Neural crest cell (in vitro differentiated cells): ENCODE data around the gene DHX58. TPM values are rescaled to one million over a fixed set of nuclear protein-coding genes. Genes with fewer than 3 reads are reported as not detected.
A peak's percentile ranks its signal among the peaks of the same experiment; 100 is the strongest.

Experiments used
- DNase-seq: peaks from one replicate; pipeline ENCODE4 v3.0.0; 2021; ENCODE audit warnings: low read depth, mixed read lengths, low spot score
- H3K27ac Mint-ChIP-seq: one replicate; pipeline ENCODE4 v1.8.0; 2021; ENCODE audit warnings: mild to moderate bottlenecking, mixed read lengths; ENCODE audit not compliant: unreplicated experiment
- H3K27me3 Mint-ChIP-seq: 2 replicates; pipeline ENCODE4 v1.8.0; 2021; ENCODE audit warnings: low read depth, mild to moderate bottlenecking, mixed read lengths
- H3K36me3 Mint-ChIP-seq: 2 replicates; pipeline ENCODE4 v1.8.0; 2021; ENCODE audit warnings: low read depth, mild to moderate bottlenecking, mixed read lengths
- H3K4me1 Mint-ChIP-seq: 2 replicates; pipeline ENCODE4 v1.8.0; 2021; ENCODE audit warnings: mixed read lengths
- H3K4me3 Mint-ChIP-seq: one replicate; pipeline ENCODE4 v1.8.0; 2021; ENCODE audit warnings: mild to moderate bottlenecking, mixed read lengths
- H3K9me3 Mint-ChIP-seq: 2 replicates; pipeline ENCODE4 v1.8.0; 2021; ENCODE audit warnings: mixed read lengths
- total RNA-seq: library from RNA; stranded (reverse); gene quantifications from 2 replicates; pipeline ENCODE4 v1.2.1, GENCODE V29; 2021
- TF ChIP-seq, protein P1 (sequence below): fragments of 200-600 bp; sonication (generic); conservative IDR thresholded peaks from 2 replicates; pipeline ENCODE4 v1.5.0; 2021; ENCODE audit warnings: antibody characterized with exemption, mild to moderate bottlenecking

Gene DHX58
- total RNA-seq, 1 donor from 2014 or later: not detected

DNA sequence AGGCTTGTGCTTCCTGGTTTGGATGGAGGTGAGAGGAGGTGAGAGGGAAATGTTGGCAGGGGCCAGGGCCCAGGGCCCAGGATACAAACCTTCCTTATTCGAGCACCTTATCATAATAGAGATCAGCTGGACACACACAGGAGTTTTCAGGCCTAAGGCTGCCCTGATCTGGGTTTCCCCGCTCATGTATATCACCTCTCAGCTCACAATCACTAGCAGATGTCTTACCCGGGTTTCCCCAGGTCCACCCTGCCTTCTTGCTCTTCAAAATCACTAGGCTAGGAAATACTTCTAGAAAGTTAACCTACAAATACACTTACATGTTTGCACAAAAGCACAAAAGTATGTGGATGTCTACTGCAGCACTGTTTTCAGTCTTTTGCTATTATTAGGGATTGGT is 14.3 kb upstream of the DHX58 start:
- H3K9me3 Mint-ChIP-seq: no peaks in the 10 kb centered on the region
- H3K4me1 Mint-ChIP-seq: peaks cover 14% of the 10 kb centered on the region
- H3K36me3 Mint-ChIP-seq: peaks cover 13% of the 10 kb centered on the region
- H3K27ac Mint-ChIP-seq: no peak overlapping the region
- no peak for DNase-seq
- TF ChIP-seq, protein P1, sequence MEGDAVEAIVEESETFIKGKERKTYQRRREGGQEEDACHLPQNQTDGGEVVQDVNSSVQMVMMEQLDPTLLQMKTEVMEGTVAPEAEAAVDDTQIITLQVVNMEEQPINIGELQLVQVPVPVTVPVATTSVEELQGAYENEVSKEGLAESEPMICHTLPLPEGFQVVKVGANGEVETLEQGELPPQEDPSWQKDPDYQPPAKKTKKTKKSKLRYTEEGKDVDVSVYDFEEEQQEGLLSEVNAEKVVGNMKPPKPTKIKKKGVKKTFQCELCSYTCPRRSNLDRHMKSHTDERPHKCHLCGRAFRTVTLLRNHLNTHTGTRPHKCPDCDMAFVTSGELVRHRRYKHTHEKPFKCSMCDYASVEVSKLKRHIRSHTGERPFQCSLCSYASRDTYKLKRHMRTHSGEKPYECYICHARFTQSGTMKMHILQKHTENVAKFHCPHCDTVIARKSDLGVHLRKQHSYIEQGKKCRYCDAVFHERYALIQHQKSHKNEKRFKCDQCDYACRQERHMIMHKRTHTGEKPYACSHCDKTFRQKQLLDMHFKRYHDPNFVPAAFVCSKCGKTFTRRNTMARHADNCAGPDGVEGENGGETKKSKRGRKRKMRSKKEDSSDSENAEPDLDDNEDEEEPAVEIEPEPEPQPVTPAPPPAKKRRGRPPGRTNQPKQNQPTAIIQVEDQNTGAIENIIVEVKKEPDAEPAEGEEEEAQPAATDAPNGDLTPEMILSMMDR: no peak
- no peaks in the 10 kb centered on the region for H3K27me3 Mint-ChIP-seq
- no peak overlapping the region for H3K4me3 Mint-ChIP-seq

DNA sequence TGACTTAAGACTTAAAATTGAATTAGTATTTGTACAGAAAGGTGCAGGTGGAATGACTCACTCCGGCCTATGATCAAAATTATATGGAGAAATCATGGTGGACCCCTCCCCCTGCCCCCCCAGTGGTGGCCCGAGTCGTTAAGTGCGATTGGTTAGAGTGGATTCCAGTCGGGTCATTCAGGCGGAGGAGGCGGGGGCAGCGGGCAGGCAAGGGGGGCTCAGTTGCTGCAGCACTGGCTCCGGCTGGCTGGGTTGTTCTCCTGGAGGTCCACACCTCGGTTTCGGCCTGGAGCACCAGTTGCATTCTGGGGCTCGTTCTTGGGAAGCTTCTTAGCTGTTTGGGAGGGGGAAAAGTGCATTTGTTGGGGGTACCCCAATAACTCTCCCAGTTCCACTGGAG is 13.1 kb upstream of the DHX58 start:
- H3K36me3 Mint-ChIP-seq: peaks cover 12% of the 10 kb centered on the region
- no peaks in the 10 kb centered on the region for H3K9me3 Mint-ChIP-seq
- no peak for DNase-seq
- no peak overlapping the region for H3K4me3 Mint-ChIP-seq
- H3K4me1 Mint-ChIP-seq: peaks cover 13% of the 10 kb centered on the region
- H3K27ac Mint-ChIP-seq: no peak overlapping the region
- TF ChIP-seq, protein P1: no peak
- H3K27me3 Mint-ChIP-seq: no peaks in the 10 kb centered on the region

DNA sequence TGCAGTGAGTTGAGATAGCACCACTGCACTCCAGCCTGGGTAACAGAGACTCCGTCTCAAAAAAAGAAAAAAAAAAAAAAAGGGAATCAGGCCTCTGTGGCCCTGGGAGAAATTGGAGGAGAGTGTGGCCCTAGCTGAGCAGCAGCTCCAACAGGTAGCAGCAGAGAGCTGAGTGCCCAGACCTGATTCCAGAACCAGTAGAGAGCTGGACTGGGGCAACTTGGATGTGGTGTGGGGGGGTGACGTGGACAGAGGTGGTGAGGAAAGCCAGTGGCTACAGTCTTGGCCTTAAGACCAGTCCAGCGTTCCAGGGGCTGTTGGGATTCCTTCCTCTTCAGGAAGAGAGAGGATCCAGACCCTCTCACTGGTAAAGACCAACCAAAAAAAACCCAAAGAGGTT is 11.7 kb upstream of the DHX58 start:
- TF ChIP-seq, protein P1: no peak
- peaks cover 16% of the 10 kb centered on the region for H3K4me1 Mint-ChIP-seq
- H3K9me3 Mint-ChIP-seq: no peaks in the 10 kb centered on the region
- DNase-seq: no peak
- H3K27ac Mint-ChIP-seq: no peak overlapping the region
- no peaks in the 10 kb centered on the region for H3K27me3 Mint-ChIP-seq
- H3K36me3 Mint-ChIP-seq: peaks cover 11% of the 10 kb centered on the region
- peak overlapping the region; percentile 24 for H3K4me3 Mint-ChIP-seq

DNA sequence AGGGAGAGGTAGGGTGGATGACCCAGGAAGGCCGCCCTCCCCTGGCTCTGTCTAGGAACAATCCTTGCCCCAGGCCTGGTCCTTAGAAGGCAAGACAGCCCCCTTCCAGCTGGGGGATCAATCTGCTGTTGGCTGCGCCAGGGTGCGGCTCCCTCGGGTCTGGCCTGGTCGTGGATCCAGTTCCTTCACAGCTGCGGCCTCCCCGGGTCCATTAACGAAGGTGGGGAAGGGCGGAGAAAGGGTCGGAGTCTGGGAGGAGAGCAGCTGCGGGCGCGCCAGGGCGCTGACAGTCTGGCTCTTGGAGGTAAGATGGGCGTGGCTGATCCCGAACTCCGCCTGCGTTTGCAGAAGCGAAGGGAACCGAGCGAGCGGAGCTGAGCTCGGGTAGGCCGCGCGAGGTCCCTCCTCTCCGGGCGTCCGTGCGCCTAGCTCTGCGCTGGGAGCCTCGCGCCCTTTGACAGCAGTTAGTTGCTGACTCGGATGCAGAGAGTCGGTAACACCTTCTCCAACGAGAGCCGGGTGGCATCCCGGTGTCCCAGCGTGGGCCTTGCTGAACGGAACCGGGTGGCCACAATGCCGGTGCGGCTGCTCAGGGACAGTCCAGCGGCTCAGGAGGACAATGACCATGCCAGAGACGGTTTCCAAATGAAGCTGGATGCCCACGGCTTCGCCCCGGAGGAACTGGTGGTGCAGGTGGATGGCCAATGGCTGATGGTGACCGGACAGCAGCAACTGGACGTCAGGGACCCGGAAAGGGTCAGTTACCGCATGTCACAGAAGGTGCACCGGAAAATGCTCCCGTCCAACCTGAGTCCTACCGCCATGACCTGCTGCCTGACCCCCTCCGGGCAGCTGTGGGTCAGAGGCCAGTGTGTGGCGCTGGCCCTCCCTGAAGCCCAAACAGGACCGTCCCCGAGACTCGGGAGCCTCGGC is 10.1 kb upstream of the DHX58 start, which contains the start of gene HSPB9:
Gene HSPB9 (plus strand): TSS at position 434 of the 933 bp plus-strand sequence. CDS start 47 bp downstream, at position 481.
- no peaks in the 10 kb centered on the region for H3K9me3 Mint-ChIP-seq
- H3K27me3 Mint-ChIP-seq: no peaks in the 10 kb centered on the region
- DNase-seq: no peak
- TF ChIP-seq, protein P1: no peak
- H3K27ac Mint-ChIP-seq: no peak within 1 kb of the TSS
- peaks cover 21% of the 10 kb centered on the region for H3K4me1 Mint-ChIP-seq
- H3K36me3 Mint-ChIP-seq: peaks cover 11% of the 10 kb centered on the region
- peak within 1 kb of the TSS; percentile 83 for H3K4me3 Mint-ChIP-seq

DNA sequence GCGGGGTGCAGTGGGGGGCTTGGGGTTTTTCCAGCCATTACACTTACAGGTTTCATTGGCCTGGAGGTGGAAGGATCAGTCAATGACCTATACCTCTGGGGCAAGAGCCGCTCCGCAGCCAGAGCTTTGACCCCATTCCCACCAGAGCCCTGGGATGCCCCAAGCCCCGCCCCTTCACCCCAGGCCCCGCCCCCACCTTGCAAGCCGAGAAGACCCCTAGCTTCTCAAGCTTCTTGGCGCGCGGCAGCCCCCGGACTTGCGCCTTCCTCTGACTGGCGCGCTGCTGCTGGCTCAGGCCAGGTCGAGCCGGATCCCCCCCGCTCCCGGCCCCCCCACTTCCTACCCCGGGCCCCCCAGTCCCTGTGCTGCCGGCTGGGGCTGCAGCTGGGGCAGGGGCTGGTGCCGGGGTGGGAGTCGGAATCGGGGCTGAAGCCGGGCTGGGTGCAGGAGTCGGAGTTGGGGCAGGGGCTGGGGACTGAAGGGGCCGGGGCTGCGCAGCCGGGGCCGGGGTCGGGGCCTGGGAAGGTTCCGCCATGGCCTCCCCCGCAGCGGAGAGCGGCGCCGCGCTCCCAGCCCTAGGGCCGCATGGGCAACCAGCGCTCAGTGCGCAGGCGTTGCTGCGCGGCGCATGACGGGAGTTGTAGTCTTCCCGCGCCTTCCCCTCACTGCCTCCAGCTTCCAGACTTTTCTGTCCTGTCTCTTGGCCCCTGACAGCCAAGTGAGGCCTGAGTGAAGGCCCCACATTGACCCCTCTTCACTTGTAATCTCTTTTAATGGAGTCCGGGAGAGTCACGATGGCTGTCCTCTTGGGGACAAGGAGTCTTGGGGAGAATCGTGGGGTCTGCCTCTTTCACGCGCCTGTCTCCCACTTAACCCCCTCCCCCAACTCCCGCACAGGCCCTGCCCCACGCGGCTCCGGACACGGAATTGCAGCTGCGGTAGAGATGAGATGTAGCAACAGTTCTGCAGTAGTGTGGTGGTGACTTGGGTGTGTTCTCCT is 8.6 kb upstream of the DHX58 start, which contains the start of gene KAT2A:
Gene KAT2A (minus strand): TSS at position 598 of the 1,000 bp plus-strand sequence. CDS start 63 bp downstream, at position 535.
- Mint-ChIP-seq H3K36me3 (peaks cover 6% of the 10 kb centered on the region), H3K4me3 (peak within 1 kb of the TSS; percentile 83), H3K4me1 (peaks cover 21% of the 10 kb centered on the region), H3K9me3 (no peaks in the 10 kb centered on the region), H3K27ac (peak within 1 kb of the TSS; percentile 88), H3K27me3 (no peaks in the 10 kb centered on the region)
- peak; percentile 63 for DNase-seq
- TF ChIP-seq, protein P1: no peak
